Measurements from ENCODE around the gene SMAD1. TPM values are rescaled to one million over a fixed set of nuclear protein-coding genes. Genes with fewer than 3 reads are reported as not detected.
"Not testable (repeated sequence)": the region's sequence is repeated elsewhere in the genome, so short reads cannot be mapped to it uniquely, and the experiment has no call there.

SMAD1 gene
- total RNA-seq, 1 donor from 2014 or later: 16.5 TPM

GRCh38 chr4:145533001-145533400 lies 51.3 kb downstream of the SMAD1 start:
- H3K36me3 Mint-ChIP-seq (ENCODE audit: low read depth): no peaks in the 10 kb centered on the region
- no peaks in the 10 kb centered on the region for H3K27me3 Mint-ChIP-seq (ENCODE audit: low read depth)
- DNase-seq (ENCODE audit: low spot score): no peak
- H3K9me3 Mint-ChIP-seq (ENCODE audit: low read depth): no peaks in the 10 kb centered on the region
- H3K4me1 Mint-ChIP-seq (ENCODE audit: low read depth): peaks cover 21% of the 10 kb centered on the region
- no peak for TF ChIP-seq CTCF (IDR thresholded peaks at IDR 0.05)
- no peak overlapping the region for H3K4me3 Mint-ChIP-seq (ENCODE audit: unreplicated experiment)
- H3K27ac Mint-ChIP-seq (ENCODE audit: unreplicated experiment): no peak overlapping the region

- H3K4me1 Mint-ChIP-seq (ENCODE audit: low read depth): peaks cover 21% of the 10 kb centered on the region
- H3K36me3 Mint-ChIP-seq (ENCODE audit: low read depth); H3K4me3 Mint-ChIP-seq (ENCODE audit: unreplicated experiment): not testable (repeated sequence)
These were observed 51.8 kb downstream of the SMAD1 start for GRCh38 chr4:145533415-145533814.

GRCh38 chr4:145533961-145534360 lies 52.3 kb downstream of the SMAD1 start:
- DNase-seq (ENCODE audit: low spot score): no peak
- Mint-ChIP-seq H3K4me1 (ENCODE audit: low read depth) (peaks cover 21% of the 10 kb centered on the region), H3K9me3 (ENCODE audit: low read depth) (no peaks in the 10 kb centered on the region), H3K36me3 (ENCODE audit: low read depth) (no peaks in the 10 kb centered on the region), H3K27me3 (ENCODE audit: low read depth) (no peaks in the 10 kb centered on the region), H3K27ac (ENCODE audit: unreplicated experiment) (no peak overlapping the region), H3K4me3 (ENCODE audit: unreplicated experiment) (no peak overlapping the region)
- no peak for TF ChIP-seq CTCF (IDR thresholded peaks at IDR 0.05)

More at GRCh38 chr4:145533415-145533814, 51.8 kb downstream of the SMAD1 start:
- not testable (repeated sequence) for H3K9me3 Mint-ChIP-seq (ENCODE audit: low read depth); H3K27ac Mint-ChIP-seq (ENCODE audit: unreplicated experiment); H3K27me3 Mint-ChIP-seq (ENCODE audit: low read depth); DNase-seq (ENCODE audit: low spot score)

- peaks cover 1% of the 10 kb centered on the region for H3K36me3 Mint-ChIP-seq (ENCODE audit: low read depth)
- no peak for TF ChIP-seq CTCF (IDR thresholded peaks at IDR 0.05)
- H3K27me3 Mint-ChIP-seq (ENCODE audit: low read depth): no peaks in the 10 kb centered on the region
- H3K4me1 Mint-ChIP-seq (ENCODE audit: low read depth): peaks cover 27% of the 10 kb centered on the region
- no peak for DNase-seq (ENCODE audit: low spot score)
- H3K9me3 Mint-ChIP-seq (ENCODE audit: low read depth): no peaks in the 10 kb centered on the region
- H3K4me3 Mint-ChIP-seq (ENCODE audit: unreplicated experiment): no peak overlapping the region
- no peak overlapping the region for H3K27ac Mint-ChIP-seq (ENCODE audit: unreplicated experiment)
These were observed 53.5 kb downstream of the SMAD1 start for GRCh38 chr4:145535202-145535601.

GRCh38 chr4:145536044-145536443 lies 54.4 kb downstream of the SMAD1 start:
- no peak for DNase-seq (ENCODE audit: low spot score)
- Mint-ChIP-seq H3K4me3 (ENCODE audit: unreplicated experiment) (no peak overlapping the region), H3K36me3 (ENCODE audit: low read depth) (peaks cover 1% of the 10 kb centered on the region), H3K27me3 (ENCODE audit: low read depth) (no peaks in the 10 kb centered on the region), H3K4me1 (ENCODE audit: low read depth) (peaks cover 32% of the 10 kb centered on the region), H3K9me3 (ENCODE audit: low read depth) (no peaks in the 10 kb centered on the region), H3K27ac (ENCODE audit: unreplicated experiment) (no peak overlapping the region)
- TF ChIP-seq CTCF (IDR thresholded peaks at IDR 0.05): no peak

GRCh38 chr4:145538596-145538995 lies 56.9 kb downstream of the SMAD1 start:
- peaks cover 1% of the 10 kb centered on the region for H3K36me3 Mint-ChIP-seq (ENCODE audit: low read depth)
- no peaks in the 10 kb centered on the region for H3K27me3 Mint-ChIP-seq (ENCODE audit: low read depth)
- peaks cover 18% of the 10 kb centered on the region for H3K4me1 Mint-ChIP-seq (ENCODE audit: low read depth)
- no peak for DNase-seq (ENCODE audit: low spot score)
- H3K4me3 Mint-ChIP-seq (ENCODE audit: unreplicated experiment): no peak overlapping the region
- H3K9me3 Mint-ChIP-seq (ENCODE audit: low read depth): no peaks in the 10 kb centered on the region
- no peak overlapping the region for H3K27ac Mint-ChIP-seq (ENCODE audit: unreplicated experiment)
- TF ChIP-seq CTCF (IDR thresholded peaks at IDR 0.05): no peak
